HG03354 (cell line): ENCODE data around the gene TIMM17A.
"Not testable (repeated sequence)": the region's sequence is repeated elsewhere in the genome, so short reads cannot be mapped to it uniquely, and the experiment has no call there.

ENCODE experiments used
- ATAC-seq: cut with Tn5 transposase; IDR thresholded peaks from one replicate; pipeline ENCODE4 v1.9.1; 2021; ENCODE audit warnings: mild to moderate bottlenecking; ENCODE audit not compliant: unreplicated experiment, poor library complexity, severe bottlenecking

Gene TIMM17A

DNA sequence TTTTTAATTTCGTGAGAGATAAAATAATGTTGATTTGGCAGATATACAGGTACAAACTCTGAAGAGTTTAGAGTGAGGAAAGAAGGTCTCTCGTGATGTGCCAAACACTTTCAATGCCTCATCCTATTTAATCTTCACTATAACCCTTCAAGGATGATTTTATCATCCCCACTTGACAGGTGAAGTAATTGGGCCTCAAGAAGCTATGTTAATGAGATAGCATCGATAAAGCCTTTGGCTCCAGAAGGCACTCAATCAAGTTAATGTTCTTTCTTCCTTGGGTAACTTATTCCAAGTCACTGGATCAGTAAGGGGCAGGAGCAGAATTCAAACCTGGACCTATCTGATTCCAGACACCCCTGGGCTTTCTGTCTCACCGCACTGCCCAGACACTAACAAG lies 16.2 kb upstream of the TIMM17A start:
- ATAC-seq = no peak

DNA sequence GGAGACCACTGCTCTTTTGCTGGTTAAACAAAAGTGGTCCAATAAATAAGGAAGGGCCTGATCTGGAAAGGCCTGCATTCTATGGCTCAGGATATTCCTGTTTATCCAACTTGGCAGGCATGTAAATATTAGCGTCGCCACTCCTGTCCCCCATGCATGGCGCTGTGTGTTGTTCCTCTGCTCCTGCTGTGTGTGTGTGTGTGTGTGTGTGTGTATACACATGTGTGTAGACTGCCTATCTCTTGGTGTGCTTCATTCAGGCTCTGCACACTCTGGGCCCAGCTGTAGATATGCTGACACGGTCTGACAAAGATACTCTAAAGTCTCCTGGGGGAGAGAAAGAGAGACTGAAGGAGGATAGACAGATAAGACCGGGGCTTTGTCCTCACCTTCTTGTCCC lies 15.7 kb upstream of the TIMM17A start:
- ATAC-seq = no peak

DNA sequence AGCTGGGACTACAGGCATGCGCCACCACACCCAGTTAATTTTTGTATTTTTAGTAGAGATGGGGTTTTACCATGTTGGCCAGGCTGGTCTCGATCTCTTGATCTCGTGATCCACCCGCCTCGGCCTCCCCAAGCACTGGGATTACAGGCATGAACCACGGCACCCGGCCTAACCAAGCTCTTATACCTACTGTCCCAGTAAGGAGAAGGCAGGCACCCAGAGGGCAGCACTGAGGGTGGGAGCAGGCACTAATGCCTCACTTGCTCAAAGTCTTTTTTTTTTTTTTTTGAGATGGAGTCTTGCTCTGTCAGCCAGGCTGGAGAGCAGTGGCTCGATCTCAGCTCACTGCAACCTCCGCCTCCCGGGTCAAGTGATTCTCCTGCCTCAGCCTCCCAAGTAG lies 15.0 kb upstream of the TIMM17A start:
- ATAC-seq = not testable (repeated sequence)

DNA sequence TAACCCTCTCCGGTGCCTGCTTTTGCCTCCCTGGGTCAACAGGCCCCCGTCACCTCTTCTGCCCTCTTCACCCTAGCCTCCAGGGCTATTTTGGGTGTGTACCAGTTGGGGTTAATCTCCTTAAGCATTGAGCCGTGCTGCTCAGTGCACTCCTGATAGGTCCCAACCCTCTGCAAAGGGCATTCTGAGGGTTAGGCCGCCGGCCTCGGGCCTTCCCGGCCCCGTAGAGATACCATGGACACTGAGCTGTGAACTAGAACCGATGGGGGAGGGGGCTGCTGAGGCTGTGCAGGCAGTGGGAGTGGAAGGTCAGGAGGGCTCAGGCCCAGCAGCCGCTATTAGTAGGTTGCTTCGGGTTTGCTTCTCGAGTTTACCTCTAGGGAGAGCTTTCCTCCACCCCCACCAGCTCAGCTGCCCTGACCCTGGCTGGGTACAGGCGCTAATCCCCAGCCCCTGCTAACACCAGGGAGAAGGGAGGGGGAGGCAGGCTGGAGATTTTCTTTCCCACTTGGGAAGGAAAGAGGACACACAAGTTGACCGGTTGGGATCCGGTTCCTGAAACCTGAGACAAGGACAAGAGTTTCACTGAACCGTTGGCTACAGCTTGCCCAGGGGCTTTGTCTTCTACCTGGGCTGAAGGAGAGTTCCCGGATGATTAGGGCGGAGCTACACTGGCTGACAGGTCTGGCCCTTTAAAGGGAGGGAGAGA lies 13.7 kb upstream of the TIMM17A start:
- no peak for ATAC-seq

DNA sequence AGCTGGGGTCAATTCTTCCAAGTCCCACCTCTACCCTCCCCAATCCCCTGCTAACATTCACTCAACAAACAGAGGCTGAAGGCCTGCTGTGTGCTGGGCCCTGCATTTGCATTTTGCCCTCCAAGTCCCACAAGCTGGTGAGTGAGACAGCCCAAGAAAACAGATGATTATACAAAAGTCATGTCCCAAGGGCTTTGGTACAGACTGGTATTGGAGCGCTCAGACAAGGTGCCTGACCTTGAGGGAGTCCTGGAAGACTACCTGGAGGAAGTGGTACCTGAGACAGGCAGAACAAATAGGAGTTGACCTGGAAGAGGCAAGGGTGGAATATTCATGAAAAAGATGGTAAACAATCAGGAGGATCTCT lies 13.2 kb upstream of the TIMM17A start:
- no peak for ATAC-seq

DNA sequence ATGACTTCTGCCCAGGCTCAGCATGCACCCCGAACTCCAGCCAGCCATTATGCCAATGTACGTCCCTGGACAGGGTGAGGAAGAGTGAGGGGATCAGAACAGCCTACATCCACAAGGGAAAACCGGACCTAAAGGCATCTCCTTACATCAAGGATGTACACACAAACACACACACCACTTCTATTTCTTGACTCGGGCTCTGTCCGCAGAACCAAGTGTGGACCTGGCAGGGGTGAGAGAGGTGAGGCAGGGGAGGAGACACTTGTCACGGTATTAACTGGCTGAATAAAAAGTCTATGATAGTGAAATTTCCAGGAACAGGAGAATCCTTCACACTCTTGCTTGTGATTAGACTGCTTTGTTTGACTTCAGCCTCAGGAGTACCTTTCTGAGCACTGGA lies 11.3 kb upstream of the TIMM17A start:
- no peak for ATAC-seq

DNA sequence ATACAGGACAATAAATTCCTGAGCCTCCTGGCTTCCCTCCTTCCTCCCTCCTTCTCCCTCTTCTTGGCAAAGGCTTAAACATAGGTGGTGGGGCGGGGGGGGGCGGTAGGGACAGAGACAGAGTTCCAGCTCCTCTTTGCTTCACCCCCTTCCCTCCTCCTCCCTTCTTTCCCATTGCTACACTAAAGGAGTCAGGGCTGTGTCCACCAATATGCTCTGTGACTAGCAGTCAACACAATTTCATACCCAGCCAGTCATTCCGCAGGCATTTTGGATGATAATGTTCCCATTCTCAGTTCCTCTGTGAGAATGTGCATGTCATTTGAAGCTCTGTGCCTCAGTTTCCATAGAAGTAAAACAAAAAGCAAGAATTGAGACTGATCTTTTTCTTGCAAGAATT lies 10.7 kb upstream of the TIMM17A start:
- no peak for ATAC-seq

DNA sequence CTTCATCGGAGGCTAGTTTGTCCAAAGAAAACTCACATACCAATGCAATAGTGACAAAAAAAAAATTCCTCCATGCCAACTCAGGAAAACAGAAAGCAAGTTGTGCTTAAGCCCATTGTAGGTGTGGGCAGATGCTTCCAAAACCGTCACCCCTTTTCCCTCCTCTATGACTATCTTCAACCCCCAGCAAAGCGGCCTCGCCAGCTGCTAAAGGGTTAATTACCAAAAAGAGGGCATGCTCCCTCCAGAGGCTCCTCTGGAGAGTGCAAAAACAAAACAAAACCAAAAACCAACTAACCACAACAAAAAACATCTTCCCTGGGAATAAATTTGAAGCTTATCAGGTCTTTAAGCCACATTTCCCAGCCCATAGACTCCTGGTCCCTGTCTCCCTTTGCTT lies 10.1 kb upstream of the TIMM17A start:
- ATAC-seq = no peak

DNA sequence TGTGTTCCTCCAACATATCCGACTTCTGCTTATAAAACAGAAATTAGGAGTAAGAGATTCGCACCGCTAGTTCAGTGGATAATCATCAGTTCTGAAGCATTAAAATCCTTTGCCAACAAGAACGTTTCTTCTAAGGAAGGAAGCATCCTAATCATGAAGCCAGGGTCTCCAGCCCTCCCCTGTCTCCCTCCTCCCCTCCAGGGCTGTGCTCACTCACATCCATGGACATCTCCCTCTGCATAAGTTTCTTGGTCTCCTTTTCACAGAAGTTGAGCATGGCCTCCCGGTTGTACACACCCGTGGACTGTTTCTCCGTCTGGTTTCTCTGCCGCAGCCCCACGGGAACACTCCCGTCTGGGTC lies 9.5 kb upstream of the TIMM17A start:
- ATAC-seq = no peak

DNA sequence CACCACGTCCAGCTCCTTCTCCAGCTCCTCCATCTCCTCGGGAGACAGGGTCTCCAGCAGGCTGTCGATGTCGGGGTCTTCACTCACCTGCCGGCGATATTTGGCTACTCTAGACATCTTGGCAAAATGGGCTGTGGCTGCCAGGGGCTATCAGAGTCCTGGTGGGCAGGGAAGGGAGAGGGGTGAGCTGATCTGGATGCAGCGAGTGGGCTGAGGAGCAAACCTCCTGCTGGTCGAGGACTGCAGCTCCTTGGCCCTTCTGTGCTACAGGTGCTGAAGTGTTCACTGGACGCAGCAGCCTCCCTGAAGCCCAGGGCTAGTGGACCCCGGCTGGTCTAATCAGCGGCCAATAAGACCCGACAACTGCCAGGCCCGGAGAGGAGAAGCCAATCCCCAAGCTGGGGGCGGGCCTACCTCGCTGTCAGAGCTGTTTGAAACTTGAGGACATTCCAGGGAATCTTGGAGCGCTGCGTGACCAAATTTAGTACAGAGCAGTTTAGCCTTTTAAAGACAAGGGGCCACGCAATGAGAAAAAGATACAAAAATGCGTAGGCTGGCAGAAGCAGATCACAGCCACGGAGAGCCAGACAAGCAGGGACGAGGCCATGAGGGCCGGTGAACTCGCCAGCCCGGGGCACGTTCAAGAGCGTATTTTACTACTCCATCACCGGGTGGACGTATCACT lies 8.9 kb upstream of the TIMM17A start, which contains the start of gene LMOD1:
Gene LMOD1, minus strand, starts transcription at position 325 of the 685 bp plus-strand sequence. Its CDS starts 208 bp downstream, at position 117.
- ATAC-seq = no peak

DNA sequence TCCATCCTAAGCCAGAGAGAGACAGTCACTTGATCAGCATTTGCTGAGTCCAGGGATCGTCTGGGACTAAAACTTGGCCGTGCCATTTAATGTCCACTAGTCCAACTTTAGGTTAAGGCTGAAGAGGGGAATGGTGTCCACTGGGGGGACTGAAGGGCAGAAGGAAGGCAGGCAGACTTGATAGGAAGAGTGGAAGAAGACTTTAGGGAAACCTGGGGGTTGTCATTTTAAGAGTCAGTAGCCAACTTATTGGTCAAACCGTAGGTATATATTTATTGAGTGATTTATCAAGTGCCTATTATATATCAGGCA lies 7.7 kb upstream of the TIMM17A start:
- no peak for ATAC-seq

DNA sequence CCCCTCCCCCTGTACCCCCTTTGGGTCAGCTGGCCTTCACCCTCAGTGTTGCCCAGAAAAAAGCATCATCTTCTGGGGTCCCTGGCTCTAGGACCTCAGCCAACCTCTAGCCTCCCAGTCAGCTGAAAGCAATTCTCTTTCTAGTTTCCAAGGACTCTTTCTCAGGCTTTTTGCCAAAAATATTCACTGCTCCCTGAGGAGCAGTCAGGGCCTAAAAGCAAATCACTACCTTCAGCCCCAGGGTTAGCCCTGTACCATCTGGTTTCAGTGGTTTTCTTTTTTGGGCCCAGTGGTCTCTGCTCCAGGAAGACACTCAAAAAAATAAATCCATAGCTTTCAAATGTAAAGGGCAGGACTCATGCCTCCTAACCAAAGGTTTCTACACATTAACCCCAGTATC lies 5.8 kb upstream of the TIMM17A start:
- ATAC-seq = no peak

DNA sequence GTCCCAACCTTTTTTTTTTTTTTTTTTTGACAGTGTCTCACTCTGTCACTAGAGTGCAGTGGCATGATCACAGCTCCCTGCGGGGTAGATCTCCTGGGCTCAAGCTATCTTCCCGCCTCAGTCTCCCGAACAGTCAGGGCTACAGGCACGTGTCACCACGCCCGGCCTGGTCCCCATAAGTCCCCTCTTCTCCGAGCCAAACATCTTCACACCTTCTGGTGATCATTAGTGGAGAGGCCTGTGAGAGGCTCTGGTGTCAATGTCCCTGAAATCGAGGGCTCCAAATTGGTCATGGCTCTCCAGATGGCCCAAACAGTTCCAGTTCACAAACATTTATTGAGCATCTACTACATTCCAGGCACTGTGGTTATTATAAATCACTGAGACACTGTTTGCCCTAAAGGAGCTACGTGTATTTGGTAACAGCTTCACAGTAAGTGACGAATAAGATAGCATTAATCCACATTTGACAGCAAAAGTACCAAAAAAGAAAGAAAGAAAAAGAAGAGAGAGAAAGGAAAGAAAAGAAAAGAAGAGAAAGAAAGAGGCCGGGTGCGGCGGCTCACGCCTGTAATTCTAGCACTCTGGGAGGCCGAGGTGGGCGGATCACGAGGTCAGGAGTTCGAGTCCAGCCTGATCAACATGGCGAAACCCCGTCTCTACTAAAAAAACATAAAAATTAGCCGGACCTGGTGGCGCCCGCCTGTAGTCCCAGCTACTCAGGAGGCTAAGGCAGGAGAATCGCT lies 867 bp upstream of the TIMM17A start:
- no peak for ATAC-seq

DNA sequence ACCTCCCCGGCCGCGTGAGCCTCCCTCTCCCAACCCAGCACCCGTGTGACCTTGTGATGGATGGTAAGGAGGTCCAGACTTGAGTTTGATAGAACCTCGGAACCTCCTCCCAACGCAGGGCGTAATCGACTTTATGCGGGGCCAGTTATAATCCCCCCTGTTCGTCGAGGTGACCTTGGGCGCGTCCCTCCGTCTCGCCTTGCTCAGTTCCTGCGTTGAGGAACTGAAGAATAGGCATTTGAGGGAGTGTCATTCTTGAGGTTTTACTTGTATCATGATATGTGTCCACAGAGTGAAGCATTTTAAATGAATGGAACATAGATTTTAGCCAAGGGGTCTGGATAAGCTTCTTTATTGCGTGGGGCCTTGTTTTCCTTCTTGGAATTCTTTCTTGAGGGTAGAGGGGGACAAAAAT lies 433 bp downstream of the TIMM17A start:
- ATAC-seq = peak; percentile 43

DNA sequence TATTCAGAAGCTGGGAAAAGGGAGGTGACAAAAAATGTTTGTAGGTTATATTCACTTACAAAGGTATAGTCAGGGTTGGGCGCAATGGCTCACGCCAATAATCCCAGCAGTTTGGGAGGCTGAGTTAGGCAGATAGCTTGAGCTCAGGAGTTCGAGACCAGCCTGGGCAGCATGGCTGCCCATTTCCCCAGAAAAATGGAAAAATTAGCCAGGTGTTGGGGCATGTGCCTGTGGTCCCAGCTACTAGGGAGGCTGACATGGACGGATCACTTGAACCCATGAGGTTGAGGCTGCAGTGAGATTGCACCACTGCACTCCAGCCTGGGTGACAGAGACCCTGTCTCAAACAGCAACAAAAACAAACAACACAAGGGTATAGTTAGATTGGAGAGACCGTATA lies 3.0 kb downstream of the TIMM17A start:
- ATAC-seq = no peak

DNA sequence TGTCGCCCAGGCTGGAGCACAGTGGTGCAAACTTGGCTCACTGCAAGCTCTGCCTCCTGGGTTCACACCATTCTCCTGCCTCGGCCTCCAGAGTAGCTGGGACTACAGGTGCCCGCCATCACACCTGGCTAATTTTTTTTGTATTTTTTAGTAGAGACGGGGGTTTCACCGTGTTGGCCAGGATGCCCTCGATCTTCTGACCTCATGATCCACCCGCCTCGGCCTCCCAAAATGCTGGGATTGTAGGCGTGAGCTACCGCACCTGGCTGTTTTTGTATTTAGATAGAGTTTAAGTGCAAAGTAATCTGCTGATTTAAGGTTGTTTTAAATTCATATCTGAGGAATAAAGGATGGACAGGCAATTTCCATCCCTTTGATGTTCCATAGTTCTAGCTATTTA lies 7.1 kb downstream of the TIMM17A start:
- ATAC-seq = not testable (repeated sequence)

DNA sequence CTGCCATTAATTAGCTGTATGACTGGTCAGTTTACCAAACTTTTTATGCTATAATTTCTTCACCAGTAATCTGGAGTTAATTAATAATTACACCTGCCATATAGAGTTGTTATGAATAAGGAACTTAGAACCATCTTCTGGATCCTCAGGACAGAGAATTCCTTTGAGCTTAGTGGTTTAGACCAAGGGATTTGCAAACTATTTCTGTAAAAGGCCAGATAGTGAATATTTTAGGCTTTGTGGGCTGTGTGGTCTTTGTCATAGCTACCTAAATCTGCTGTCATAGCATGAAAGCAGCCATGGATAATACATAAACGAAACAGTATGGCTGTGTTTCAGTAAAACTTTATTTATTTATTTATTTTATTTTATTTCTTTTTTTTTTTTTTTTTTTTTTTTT lies 9.0 kb downstream of the TIMM17A start:
- no peak for ATAC-seq

DNA sequence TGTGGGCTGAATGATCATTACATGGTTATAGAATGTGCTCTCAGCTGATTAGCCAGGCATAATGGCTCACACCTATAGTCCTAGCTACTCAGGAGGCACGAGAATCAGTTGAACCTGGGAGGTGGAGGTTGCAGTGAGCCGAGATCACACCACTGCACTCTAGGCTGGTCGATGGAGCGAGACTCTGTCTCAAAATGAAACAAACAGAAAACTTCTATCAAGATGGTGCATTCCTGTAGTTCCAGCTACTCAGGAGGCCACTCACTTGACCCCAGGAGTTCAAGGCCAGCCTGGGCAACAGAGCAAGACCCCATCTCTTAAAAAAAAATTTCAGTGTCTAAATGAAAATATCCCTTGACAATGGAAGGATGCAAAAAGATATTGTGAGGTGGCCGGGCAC lies 10.9 kb downstream of the TIMM17A start:
- ATAC-seq = no peak

DNA sequence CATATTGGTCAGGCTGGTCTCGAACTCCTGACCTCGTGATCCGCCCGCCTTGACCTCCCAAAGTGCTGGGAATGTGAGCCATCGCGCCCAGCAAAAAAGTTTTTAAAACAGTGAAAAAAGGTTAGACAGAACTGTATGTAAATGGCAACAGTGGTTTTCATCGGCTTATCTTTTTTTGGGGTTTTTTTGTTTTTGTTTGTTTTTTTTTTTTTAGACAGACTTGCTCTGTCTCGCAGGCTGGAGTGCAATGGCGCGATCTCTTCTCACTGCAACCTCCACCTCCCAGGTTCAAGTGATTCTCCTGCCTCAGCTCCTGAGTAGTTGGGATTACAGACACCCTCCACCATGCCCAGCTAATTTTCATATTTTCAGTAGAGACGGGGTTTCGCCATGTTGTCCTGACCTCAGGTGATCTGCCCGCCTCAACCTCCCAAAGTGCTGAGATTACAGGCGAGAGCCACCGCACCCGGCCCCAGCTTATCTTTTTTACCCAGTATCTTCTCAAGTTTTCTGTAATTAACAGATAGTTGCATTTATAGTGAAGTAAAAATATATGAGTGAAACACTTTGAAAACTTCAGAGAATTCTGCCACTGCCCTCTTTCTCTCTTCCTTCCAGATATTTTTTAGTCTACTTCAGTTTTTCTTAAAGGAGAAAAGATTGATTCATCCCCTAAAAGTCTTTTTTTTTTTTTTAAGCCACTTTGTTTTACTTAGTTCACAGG lies 13.1 kb downstream of the TIMM17A start:
- ATAC-seq = no peak

DNA sequence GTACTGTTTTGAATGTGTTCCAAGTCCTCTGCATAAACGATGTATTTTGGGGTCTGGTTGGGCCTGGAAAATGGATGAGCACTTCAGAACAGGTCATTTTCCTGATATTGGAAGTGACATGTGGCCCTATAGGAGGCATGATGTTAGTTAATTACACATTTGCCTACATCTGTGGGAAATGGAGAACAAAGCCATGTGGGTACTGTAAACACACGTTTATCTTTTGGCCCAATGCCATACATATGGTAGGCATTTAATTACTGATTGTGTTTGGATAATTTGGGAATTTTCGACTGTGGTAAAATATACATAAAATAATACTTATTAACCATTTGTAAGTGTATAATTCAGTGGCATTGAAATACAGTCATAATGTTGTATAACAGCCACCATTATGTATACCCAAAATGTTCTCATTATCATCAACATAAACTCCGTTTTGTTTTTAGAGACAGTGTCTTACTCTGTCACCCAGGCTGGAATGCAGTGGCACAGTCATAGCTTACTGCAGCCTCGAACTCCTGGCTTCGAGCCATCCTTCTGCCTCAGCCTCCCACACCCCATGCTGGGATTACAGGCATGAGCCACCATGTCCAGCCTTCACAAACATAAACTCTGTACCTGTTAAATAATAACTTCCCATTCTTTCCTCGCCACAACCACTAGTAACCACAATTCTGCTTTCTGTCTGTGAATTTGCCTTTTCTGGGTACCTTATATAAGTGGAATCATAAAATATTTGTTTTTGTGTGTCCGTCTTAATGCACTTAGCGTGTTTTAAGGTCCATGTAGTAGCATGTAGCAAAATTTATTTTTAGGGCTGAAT lies 15.2 kb downstream of the TIMM17A start:
- ATAC-seq = no peak
